ENCODE measurements around the gene EMP1.
A peak's percentile ranks its signal among the peaks of the same experiment; 100 is the strongest.

EMP1 gene

GRCh38 chr12:13222076-13222475 lies 25.6 kb downstream of the EMP1 start:
- no peak for DNase-seq (ENCODE audit: low read depth in 2 of 2)

GRCh38 chr12:13223179-13223804 lies 26.8 kb downstream of the EMP1 start:
- DNase-seq (ENCODE audit: low read depth in 2 of 2) = no peak

- DNase-seq (ENCODE audit: low read depth in 2 of 2) = no peak
Measured at GRCh38 chr12:13223941-13224340, 27.4 kb downstream of the EMP1 start.

- no peak for DNase-seq (ENCODE audit: low read depth in 2 of 2)
Measured at GRCh38 chr12:13227191-13227590, 30.7 kb downstream of the EMP1 start.

- DNase-seq (ENCODE audit: low read depth in 2 of 2) = no peak
Measured at GRCh38 chr12:13228579-13228978, 32.1 kb downstream of the EMP1 start.

- DNase-seq (ENCODE audit: low read depth in 2 of 2) = no peak
Measured at GRCh38 chr12:13229504-13229903, 33.0 kb downstream of the EMP1 start.

- no peak for DNase-seq (ENCODE audit: low read depth in 2 of 2)
Measured at GRCh38 chr12:13230500-13230899, 34.0 kb downstream of the EMP1 start.

- no peak for DNase-seq (ENCODE audit: low read depth in 2 of 2)
Measured at GRCh38 chr12:13233830-13234641, 37.5 kb downstream of the EMP1 start.

- DNase-seq (ENCODE audit: low read depth in 2 of 2) = no peak
Measured at GRCh38 chr12:13238204-13238603, 41.7 kb downstream of the EMP1 start.

GRCh38 chr12:13241833-13242488 lies 45.4 kb downstream of the EMP1 start:
- no peak for DNase-seq (ENCODE audit: low read depth in 2 of 2)

- DNase-seq (ENCODE audit: low read depth in 2 of 2) = no peak
Measured at GRCh38 chr12:13242936-13243335, 46.4 kb downstream of the EMP1 start.

GRCh38 chr12:13243516-13244070 lies 47.1 kb downstream of the EMP1 start:
- DNase-seq (ENCODE audit: low read depth in 2 of 2) = no peak

GRCh38 chr12:13247596-13247995 lies 51.1 kb downstream of the EMP1 start:
- no peak for DNase-seq (ENCODE audit: low read depth in 2 of 2)

GRCh38 chr12:13248964-13249363 lies 52.4 kb downstream of the EMP1 start:
- DNase-seq (ENCODE audit: low read depth in 2 of 2) = no peak

GRCh38 chr12:13250416-13250815 lies 53.9 kb downstream of the EMP1 start:
- no peak for DNase-seq (ENCODE audit: low read depth in 2 of 2)

GRCh38 chr12:13251521-13251920 lies 55.0 kb downstream of the EMP1 start:
- DNase-seq (ENCODE audit: low read depth in 2 of 2) = no peak

- DNase-seq (ENCODE audit: low read depth in 2 of 2) = no peak
Measured at GRCh38 chr12:13252024-13252423, 55.5 kb downstream of the EMP1 start.

- no peak for DNase-seq (ENCODE audit: low read depth in 2 of 2)
Measured at GRCh38 chr12:13252616-13253015, 56.1 kb downstream of the EMP1 start.

- DNase-seq (ENCODE audit: low read depth in 2 of 2) = no peak
Measured at GRCh38 chr12:13253966-13254760, 57.6 kb downstream of the EMP1 start.

GRCh38 chr12:13255792-13256691 lies 59.5 kb downstream of the EMP1 start:
- DNase-seq (ENCODE audit: low read depth in 2 of 2) = peak; percentile 51 to 52

- DNase-seq (ENCODE audit: low read depth in 2 of 2) = no peak
Measured at GRCh38 chr12:13256692-13257045, 60.1 kb downstream of the EMP1 start.

Data from stimulated activated CD8-positive, alpha-beta memory T cell treated with anti-CD3 and anti-CD28 coated beads, Interleukin-7, amount 100 ng/mL, for 4 hours (primary cell).